ENCODE results near the gene YBX3. TPM values are rescaled to one million over a fixed set of nuclear protein-coding genes. Genes with fewer than 3 reads are reported as not detected.

Gene YBX3
- total RNA-seq, 1 donor from 2014 or later, result 356 TPM

DNA sequence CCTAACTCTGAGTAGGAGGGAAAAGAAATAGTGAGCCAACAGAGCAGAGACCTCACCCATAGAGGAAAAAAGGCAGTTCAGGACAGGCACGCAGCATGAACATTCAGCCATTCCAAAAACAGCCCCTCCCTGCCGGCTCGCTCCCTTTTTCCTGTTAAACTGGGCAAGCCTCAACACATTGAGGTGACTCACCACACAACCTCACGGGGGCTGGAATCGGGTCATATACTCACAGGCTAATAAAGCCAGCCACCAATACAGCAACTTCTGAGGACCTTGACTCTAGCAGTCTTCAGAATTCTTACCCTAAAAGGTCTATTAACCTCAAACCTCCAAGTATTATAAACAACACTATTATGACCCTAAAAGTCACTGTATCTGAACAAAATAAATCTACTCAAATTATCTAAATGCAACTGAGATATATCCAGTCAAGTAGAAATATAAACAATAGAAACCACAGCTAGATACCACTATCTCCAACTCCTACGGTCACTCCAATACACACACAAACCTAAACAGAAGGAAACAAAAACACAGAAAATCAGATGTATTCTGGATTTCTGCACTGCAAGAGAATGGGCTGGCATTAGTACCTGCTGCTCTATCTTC, 6.3 kb downstream of the YBX3 start:
- H3K27ac ChIP-seq, result peak overlapping the region; percentile 99
- DNase-seq (ENCODE audit: extremely low spot score in 2 of 2), result peak in 1 of 2 donors; percentile 94
- peak in 1 of 2 donors; percentile 11 for TF ChIP-seq POLR2A (IDR thresholded peaks at IDR 0.05)
- TF ChIP-seq, protein P1, sequence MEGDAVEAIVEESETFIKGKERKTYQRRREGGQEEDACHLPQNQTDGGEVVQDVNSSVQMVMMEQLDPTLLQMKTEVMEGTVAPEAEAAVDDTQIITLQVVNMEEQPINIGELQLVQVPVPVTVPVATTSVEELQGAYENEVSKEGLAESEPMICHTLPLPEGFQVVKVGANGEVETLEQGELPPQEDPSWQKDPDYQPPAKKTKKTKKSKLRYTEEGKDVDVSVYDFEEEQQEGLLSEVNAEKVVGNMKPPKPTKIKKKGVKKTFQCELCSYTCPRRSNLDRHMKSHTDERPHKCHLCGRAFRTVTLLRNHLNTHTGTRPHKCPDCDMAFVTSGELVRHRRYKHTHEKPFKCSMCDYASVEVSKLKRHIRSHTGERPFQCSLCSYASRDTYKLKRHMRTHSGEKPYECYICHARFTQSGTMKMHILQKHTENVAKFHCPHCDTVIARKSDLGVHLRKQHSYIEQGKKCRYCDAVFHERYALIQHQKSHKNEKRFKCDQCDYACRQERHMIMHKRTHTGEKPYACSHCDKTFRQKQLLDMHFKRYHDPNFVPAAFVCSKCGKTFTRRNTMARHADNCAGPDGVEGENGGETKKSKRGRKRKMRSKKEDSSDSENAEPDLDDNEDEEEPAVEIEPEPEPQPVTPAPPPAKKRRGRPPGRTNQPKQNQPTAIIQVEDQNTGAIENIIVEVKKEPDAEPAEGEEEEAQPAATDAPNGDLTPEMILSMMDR (IDR thresholded peaks at IDR 0.05), result no peak
- TF ChIP-seq POLR2AphosphoS5 (IDR thresholded peaks at IDR 0.05; ENCODE audit: insufficient read depth in 1 of 2, low read depth in 1 of 2), result peak in 1 of 2 donors; percentile 93
- H3K27me3 ChIP-seq, result no peaks in the 10 kb centered on the region
- H3K9me3 ChIP-seq, result no peaks in the 10 kb centered on the region
- peaks cover 55% of the 10 kb centered on the region for H3K4me1 ChIP-seq
- peak overlapping the region; percentile 12 to 20 for H3K4me3 ChIP-seq
- intact Hi-C loops (cut with DNase I), result no loop called here
- H3K36me3 ChIP-seq, result peaks cover 0 to 42% of the 10 kb centered on the region in 2 donors

- intact Hi-C loops (cut with DNase I), result no loop called here
- Histone ChIP-seq H3K4me1 (peaks cover 52% of the 10 kb centered on the region), H3K9me3 (no peaks in the 10 kb centered on the region), H3K4me3 (peak overlapping the region in 1 of 2 donors; percentile 12), H3K36me3 (peaks cover 0 to 48% of the 10 kb centered on the region in 2 donors), H3K27me3 (no peaks in the 10 kb centered on the region), H3K27ac (peak overlapping the region; percentile 99)
- TF ChIP-seq POLR2A (IDR thresholded peaks at IDR 0.05) (no peak), POLR2AphosphoS5 (IDR thresholded peaks at IDR 0.05; ENCODE audit: insufficient read depth in 1 of 2, low read depth in 1 of 2) (no peak)
- TF ChIP-seq, protein P1 (IDR thresholded peaks at IDR 0.05), result no peak
- no peak for DNase-seq (ENCODE audit: extremely low spot score in 2 of 2)
Observed at GRCh38 chr12:10716277-10716676, 6.8 kb downstream of the YBX3 start.

DNA sequence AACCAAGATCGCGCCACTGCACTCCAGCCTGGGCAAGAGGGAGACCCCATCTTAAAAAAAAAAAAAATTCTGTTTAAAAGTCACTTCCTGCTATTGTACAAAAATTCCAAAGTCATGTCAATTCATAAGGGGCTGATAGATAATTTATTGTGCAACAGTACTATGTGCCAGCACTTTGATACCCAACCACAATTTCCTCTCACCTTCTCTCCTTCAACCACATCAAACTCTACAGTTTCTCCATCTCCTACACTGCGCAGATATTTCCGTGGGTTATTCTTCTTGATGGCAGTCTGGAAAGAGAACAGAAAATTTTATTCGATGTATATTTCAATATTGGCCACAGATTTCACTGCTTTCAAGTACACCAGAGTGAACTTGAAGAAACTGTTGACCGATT, 7.6 kb downstream of the YBX3 start:
- intact Hi-C loops (cut with DNase I), result no loop called here

DNA sequence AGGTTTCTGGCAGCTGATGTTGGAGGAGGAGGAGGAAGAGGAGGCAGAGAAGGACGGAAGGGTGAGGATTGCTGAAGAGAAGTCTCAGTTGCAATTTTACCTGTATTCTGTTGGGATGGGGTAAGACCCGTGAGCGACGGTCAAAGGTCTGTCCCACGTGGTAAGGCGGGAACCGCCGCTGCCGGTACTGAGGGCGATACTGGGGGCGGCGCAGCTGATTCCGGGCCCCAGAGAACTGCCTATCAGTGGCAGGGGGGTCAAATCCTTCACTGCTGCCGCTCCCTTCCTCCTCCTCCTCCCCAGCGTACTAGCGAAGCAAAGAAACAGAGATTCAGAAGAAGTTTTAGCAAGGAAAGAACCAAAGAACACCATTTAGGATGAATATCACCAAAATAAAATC, 13.3 kb downstream of the YBX3 start:
- TF ChIP-seq POLR2A (IDR thresholded peaks at IDR 0.05) (no peak), POLR2AphosphoS5 (IDR thresholded peaks at IDR 0.05; ENCODE audit: insufficient read depth in 1 of 2, low read depth in 1 of 2) (no peak)
- TF ChIP-seq, protein P1 (IDR thresholded peaks at IDR 0.05), result no peak
- intact Hi-C loops (cut with DNase I), result no loop called here
- H3K36me3 ChIP-seq, result peaks cover 3 to 81% of the 10 kb centered on the region in 2 donors

More for the DNA sequence above, 7.6 kb downstream of the YBX3 start:
- Histone ChIP-seq H3K27ac (peak overlapping the region; percentile 99), H3K9me3 (no peaks in the 10 kb centered on the region), H3K4me3 (no peak overlapping the region), H3K27me3 (no peaks in the 10 kb centered on the region), H3K36me3 (peaks cover 0 to 56% of the 10 kb centered on the region in 2 donors), H3K4me1 (peaks cover 47% of the 10 kb centered on the region)
- TF ChIP-seq, protein P1 (IDR thresholded peaks at IDR 0.05), result no peak
- TF ChIP-seq POLR2A (IDR thresholded peaks at IDR 0.05) (no peak), POLR2AphosphoS5 (IDR thresholded peaks at IDR 0.05; ENCODE audit: insufficient read depth in 1 of 2, low read depth in 1 of 2) (no peak)
- DNase-seq (ENCODE audit: extremely low spot score in 2 of 2), result no peak

GRCh38 chr12:10708862-10709261, 14.3 kb downstream of the YBX3 start:
- intact Hi-C loops (cut with DNase I), result no loop called here
- TF ChIP-seq, protein P1 (IDR thresholded peaks at IDR 0.05), result no peak
- TF ChIP-seq POLR2AphosphoS5 (IDR thresholded peaks at IDR 0.05; ENCODE audit: insufficient read depth in 1 of 2, low read depth in 1 of 2) (no peak), POLR2A (IDR thresholded peaks at IDR 0.05) (no peak)
- Histone ChIP-seq H3K36me3 (peaks cover 3 to 73% of the 10 kb centered on the region in 2 donors), H3K9me3 (no peaks in the 10 kb centered on the region), H3K27ac (no peak overlapping the region), H3K27me3 (no peaks in the 10 kb centered on the region), H3K4me1 (peaks cover 26% of the 10 kb centered on the region), H3K4me3 (no peak overlapping the region)
- DNase-seq (ENCODE audit: extremely low spot score in 2 of 2), result no peak

More for the DNA sequence above, 13.3 kb downstream of the YBX3 start:
- Histone ChIP-seq H3K4me3 (no peak overlapping the region), H3K9me3 (no peaks in the 10 kb centered on the region), H3K27ac (no peak overlapping the region), H3K4me1 (peaks cover 26% of the 10 kb centered on the region), H3K27me3 (no peaks in the 10 kb centered on the region)
- no peak for DNase-seq (ENCODE audit: extremely low spot score in 2 of 2)

Measured in vagina (tissue), 2 donors.